ENCODE measurements around the gene KLHL4.
"Not testable (repeated sequence)": the region's sequence is repeated elsewhere in the genome, so short reads cannot be mapped to it uniquely, and the experiment has no call there.

The KLHL4 gene

DNA sequence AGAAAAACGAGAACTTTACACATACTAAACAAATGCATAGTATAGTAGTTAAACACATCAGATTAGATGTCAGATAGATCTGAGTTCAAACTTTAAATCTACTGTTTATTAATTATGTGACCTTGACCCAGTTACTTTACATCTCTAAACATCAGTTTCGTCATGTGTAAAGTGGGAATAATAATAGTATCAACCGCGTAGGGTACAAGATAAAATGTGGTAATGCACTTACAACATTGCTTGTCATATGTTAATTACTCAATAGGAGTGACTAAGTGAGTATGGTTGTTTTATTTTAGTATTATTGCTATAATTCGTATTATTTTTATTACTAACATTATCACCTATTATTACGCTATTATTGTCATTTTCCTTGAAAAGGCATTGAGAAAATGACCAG, 144.2 kb downstream of the KLHL4 start:
- DNase-seq (ENCODE audit: low read depth), result no peak

DNA sequence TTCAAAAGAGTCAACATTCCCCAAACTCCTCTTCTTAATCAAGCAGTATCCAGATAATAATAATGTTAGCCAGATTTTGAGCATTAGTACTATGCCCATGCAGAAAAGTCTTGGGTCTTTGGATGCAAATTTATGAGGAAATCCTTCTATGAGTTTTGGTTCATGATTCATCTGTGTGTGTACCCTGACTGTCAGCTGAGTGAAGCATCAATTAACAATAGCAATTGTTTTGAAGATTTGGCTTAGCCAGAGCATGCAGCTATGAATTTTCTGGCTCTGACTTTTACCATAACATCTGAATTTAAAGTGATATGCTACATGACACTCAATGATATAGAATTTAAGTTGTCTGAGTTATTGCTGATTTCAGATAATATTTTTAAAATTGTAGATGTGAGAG, 145.8 kb downstream of the KLHL4 start:
- no peak for DNase-seq (ENCODE audit: low read depth)

GRCh38 chrX:87664381-87664780, 146.8 kb downstream of the KLHL4 start:
- DNase-seq (ENCODE audit: low read depth), result no peak

DNA sequence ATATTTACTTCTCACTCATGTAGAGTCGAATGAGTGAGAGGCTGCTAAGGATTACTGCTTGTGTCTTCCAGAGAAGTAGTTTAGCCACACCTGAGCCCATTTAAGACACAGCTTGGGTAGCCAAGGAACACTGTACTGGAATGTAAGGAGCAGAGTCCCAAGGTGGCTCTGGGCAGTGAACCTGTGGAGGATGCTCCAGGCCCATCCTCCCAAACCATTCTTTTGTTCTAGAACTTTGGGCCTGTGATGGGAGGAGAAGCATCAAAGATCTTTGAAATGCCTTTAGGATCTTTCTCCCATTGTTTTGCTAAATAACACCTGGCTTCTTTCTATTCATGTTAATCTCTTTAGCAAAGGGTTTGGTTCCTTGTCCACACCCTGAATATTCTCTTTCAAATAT, 162.2 kb downstream of the KLHL4 start:
- DNase-seq (ENCODE audit: low read depth), result no peak

GRCh38 chrX:87687703-87688102, 170.1 kb downstream of the KLHL4 start:
- no peak for DNase-seq (ENCODE audit: low read depth)

GRCh38 chrX:87688113-87688748, 170.6 kb downstream of the KLHL4 start:
- not testable (repeated sequence) for DNase-seq (ENCODE audit: low read depth)

GRCh38 chrX:87689218-87689617, 171.6 kb downstream of the KLHL4 start:
- not testable (repeated sequence) for DNase-seq (ENCODE audit: low read depth)

DNA sequence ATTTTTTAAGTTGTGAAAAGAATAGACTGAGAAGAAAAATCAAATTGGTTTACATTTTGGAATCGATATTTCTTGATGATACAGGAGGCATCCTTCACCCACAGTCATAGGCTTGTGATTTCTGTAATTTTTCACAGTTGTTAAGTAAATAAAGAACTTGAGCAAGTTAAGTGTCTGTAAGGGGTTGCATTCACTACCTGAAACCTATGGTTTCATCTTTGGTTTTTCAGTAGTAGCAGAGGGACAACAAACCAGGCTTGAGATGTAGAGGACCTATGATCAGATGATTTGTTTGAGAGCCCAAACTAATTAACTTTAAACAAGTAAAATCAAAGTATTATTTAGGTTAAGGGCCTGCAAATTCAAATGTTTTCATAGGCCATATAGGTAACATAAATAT, 175.6 kb downstream of the KLHL4 start:
- DNase-seq (ENCODE audit: low read depth), result no peak

DNA sequence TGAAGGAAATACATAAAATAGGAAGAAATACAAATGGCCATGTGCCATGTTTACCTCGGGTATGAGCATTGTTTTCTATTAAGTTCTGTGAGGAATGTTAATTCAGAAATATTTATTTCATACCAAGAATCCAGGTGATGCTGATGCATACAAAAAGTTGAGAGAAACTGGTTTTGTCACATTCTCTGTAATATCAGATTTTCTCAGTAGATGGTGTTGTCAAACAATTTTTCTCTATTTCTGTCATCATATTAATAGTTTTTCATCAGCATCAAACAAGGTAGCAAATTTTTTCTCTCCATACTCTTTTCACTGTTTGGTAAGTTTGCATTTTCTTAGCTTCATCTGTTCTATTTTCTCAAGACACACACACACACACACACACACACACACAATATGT, 179.8 kb downstream of the KLHL4 start:
- DNase-seq (ENCODE audit: low read depth), result no peak

DNA sequence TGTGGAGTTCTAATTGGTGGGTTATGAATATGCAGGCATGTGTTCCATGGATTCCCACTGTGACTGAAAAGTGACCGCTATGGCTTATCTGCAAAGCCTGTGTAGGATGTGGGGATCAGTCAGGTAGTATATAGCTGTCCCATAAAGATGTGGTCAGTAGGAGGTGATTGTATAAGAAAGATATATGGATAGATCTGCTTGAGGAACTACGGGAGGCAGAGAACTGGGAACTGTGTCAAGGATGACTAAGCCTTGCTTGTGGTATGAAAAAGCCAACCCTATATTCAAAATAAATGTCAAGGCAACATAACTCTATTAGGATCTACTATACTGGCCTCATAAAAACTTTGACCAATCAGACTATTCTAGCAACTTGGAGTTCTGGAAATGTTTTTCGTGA, 185.2 kb downstream of the KLHL4 start:
- no peak for DNase-seq (ENCODE audit: low read depth)

- DNase-seq (ENCODE audit: low read depth), result not testable (repeated sequence)
Observed at GRCh38 chrX:87703469-87703868, 185.9 kb downstream of the KLHL4 start.

DNA sequence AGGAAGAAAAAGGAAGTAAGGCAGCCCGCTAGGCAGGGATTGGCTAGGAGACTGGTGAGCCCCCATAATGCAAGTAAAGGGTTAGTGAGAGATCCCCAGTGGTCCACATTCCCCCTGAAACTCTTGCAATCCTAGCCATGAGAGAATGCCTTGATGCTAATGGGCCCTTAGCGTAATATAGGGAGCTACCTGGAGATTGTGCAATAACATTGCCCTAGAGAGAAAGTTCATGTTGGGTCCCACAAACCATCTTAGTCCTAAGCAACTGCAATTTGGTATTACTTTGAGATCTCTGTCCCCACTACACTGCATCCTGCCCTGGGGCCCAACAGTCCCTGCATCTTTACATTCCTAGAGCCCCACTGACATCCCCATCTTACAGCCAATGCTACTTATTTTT, 188.5 kb downstream of the KLHL4 start:
- no peak for DNase-seq (ENCODE audit: low read depth)

DNA sequence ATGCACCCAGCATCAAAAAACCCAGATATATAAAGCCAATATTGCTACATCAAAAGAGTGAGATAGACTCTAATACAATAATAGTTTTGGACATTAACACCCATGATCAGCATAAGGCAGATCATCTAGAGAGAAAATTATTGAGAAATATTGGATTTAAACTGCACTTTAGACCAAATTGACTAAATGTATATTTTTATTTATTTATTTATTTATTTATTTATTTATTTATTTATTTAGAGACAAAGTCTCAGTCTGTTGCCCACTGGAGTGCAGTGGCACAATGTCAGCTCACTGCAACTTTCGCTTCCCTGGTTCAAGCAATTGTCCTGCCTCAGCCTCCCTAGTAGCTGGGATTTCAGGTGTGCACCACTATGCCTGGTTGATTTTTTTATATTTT, 193.0 kb downstream of the KLHL4 start:
- no peak for DNase-seq (ENCODE audit: low read depth)

Data from GM04504 (cell line).